Measurements from ENCODE around the gene AOPEP.

DNA sequence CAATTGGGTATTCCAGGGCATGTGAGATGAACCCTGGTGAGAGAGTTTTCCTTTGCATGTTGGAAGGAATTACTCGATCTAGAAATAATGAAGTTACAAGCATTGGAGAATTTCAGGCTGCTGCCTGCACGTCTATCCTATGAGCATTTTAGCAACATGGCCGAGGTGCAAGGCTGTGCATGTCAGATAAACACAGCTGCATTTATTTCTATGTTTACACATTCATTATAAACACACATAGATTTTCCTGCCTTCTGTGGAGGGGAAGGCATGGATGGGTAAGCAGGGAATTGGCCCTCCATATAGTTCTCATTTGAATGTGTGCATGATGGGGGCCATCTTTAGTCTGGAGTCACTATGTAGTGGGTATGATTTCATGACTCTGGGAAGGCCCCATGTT lies 42.3 kb downstream of the AOPEP start:
- TF ChIP-seq CTCF (IDR thresholded peaks at IDR 0.05; ENCODE audit: low read depth, low read length, poor library complexity, severe bottlenecking) = no peak
- TF ChIP-seq EZH2phosphoT487 (IDR thresholded peaks at IDR 0.05; ENCODE audit: borderline replicate concordance, low read length) = no peak

Measured in DOHH2 (cell line).